H9 (cell line): ENCODE measurements around the gene EPHB3. TPM values are rescaled to one million over a fixed set of nuclear protein-coding genes. Genes with fewer than 3 reads are reported as not detected.
A peak's percentile ranks its signal among the peaks of the same experiment; 100 is the strongest.

Source experiments
- DNase-seq: peaks from one replicate; pipeline ENCODE4 v3.0.0-alpha.2; 2017
- H2AFZ ChIP-seq: one replicate; pipeline ENCODE4 v1.6.1; 2013; ENCODE audit warnings: mild to moderate bottlenecking, low read length, control low read depth, moderate library complexity
- H2AK5ac ChIP-seq: 2 replicates; pipeline ENCODE4 v1.6.1; 2013; ENCODE audit warnings: low read length, control low read depth, mixed read lengths; ENCODE audit not compliant: insufficient read length
- H2BK120ac ChIP-seq: one replicate; pipeline ENCODE4 v1.6.1; 2013; ENCODE audit warnings: low read depth, mild to moderate bottlenecking, low read length, control low read depth, inconsistent platforms; ENCODE audit not compliant: poor library complexity, severe bottlenecking
- H2BK12ac ChIP-seq: 2 replicates; pipeline ENCODE4 v1.6.1; 2013; ENCODE audit warnings: low read length, control low read depth, mixed read lengths, low read depth; ENCODE audit not compliant: insufficient read length
- H2BK15ac ChIP-seq: 2 replicates; pipeline ENCODE4 v1.6.1; 2013; ENCODE audit warnings: low read depth, low read length, control low read depth
- H2BK20ac ChIP-seq: one replicate; pipeline ENCODE4 v1.6.1; 2013; ENCODE audit warnings: low read depth, mild to moderate bottlenecking, low read length, control low read depth, inconsistent platforms; ENCODE audit not compliant: poor library complexity, severe bottlenecking
- H2BK5ac ChIP-seq: 2 replicates; pipeline ENCODE4 v1.6.1; 2013; ENCODE audit warnings: low read length, control low read depth, mixed read lengths; ENCODE audit not compliant: insufficient read length
- H3K14ac ChIP-seq: 2 replicates; pipeline ENCODE4 v1.6.1; 2013; ENCODE audit warnings: low read length, control low read depth; ENCODE audit not compliant: insufficient read depth
- H3K18ac ChIP-seq: 2 replicates; pipeline ENCODE4 v1.6.1; 2013; ENCODE audit warnings: low read depth, mild to moderate bottlenecking, mixed read lengths, low read length, control low read depth; ENCODE audit not compliant: insufficient read length
- H3K23ac ChIP-seq: 2 replicates; pipeline ENCODE4 v1.6.1; 2013; ENCODE audit warnings: low read length, control low read depth, mixed read lengths, low read depth; ENCODE audit not compliant: insufficient read length
- H3K23me2 ChIP-seq: 2 replicates; pipeline ENCODE4 v1.6.1; 2013; ENCODE audit warnings: low read depth, mild to moderate bottlenecking, mixed read lengths, low read length, control low read depth; ENCODE audit not compliant: insufficient read length, poor library complexity, severe bottlenecking
- H3K27ac ChIP-seq: 2 replicates; pipeline ENCODE4 v1.5.1; 2013; ENCODE audit warnings: low read length, control low read depth, mixed read lengths, low read depth; ENCODE audit not compliant: insufficient read length
- H3K27me3 ChIP-seq: 2 replicates; pipeline ENCODE4 v1.6.1; 2013; ENCODE audit warnings: low read length, control low read depth, inconsistent platforms; ENCODE audit not compliant: insufficient read depth
- H3K4ac ChIP-seq: 2 replicates; pipeline ENCODE4 v1.6.1; 2013; ENCODE audit warnings: low read depth, mild to moderate bottlenecking, control low read depth, inconsistent platforms, low read length, moderate library complexity
- H3K4me1 ChIP-seq: 2 replicates; pipeline ENCODE4 v1.6.1; 2013; ENCODE audit warnings: low read length, control low read depth, inconsistent platforms; ENCODE audit not compliant: insufficient read depth
- H3K4me2 ChIP-seq: 2 replicates; pipeline ENCODE4 v1.6.1; 2013; ENCODE audit warnings: low read length, control low read depth, mixed read lengths; ENCODE audit not compliant: insufficient read length, insufficient read depth
- H3K56ac ChIP-seq: 2 replicates; pipeline ENCODE4 v1.6.1; 2013; ENCODE audit warnings: low read depth, mild to moderate bottlenecking, mixed read lengths, low read length, control low read depth; ENCODE audit not compliant: insufficient read length
- H3K79me1 ChIP-seq: 2 replicates; pipeline ENCODE4 v1.6.1; 2013; ENCODE audit warnings: low read depth, mild to moderate bottlenecking, moderate library complexity, low read length, control low read depth, inconsistent platforms; ENCODE audit not compliant: insufficient read depth, poor library complexity, severe bottlenecking
- H3K79me2 ChIP-seq: 2 replicates; pipeline ENCODE4 v1.6.1; 2013; ENCODE audit warnings: low read length, control low read depth, inconsistent platforms; ENCODE audit not compliant: insufficient read depth
- H3K9ac ChIP-seq: 2 replicates; pipeline ENCODE4 v1.6.1; 2013; ENCODE audit warnings: low read length, control low read depth, mixed read lengths; ENCODE audit not compliant: insufficient read length; ENCODE audit errors: extremely low read depth
- H3K9me3 ChIP-seq: one replicate; pipeline ENCODE4 v1.6.1; 2013; ENCODE audit warnings: low read depth, low read length, inconsistent platforms; ENCODE audit not compliant: control insufficient read depth
- H3T11ph ChIP-seq: one replicate; pipeline ENCODE4 v1.6.1; 2013; ENCODE audit warnings: mild to moderate bottlenecking, low read length, control low read depth, inconsistent platforms
- H4K20me1 ChIP-seq: one replicate; pipeline ENCODE4 v1.6.1; 2013; ENCODE audit not compliant: control insufficient read depth, insufficient read length, insufficient read depth
- H4K5ac ChIP-seq: 2 replicates; pipeline ENCODE4 v1.6.1; 2013; ENCODE audit warnings: low read depth, mild to moderate bottlenecking, mixed read lengths, low read length, control low read depth; ENCODE audit not compliant: insufficient read length
- H4K8ac ChIP-seq: replicated peaks from 2 replicates; pipeline ENCODE4 v1.6.1; 2013; ENCODE audit warnings: low read length, control low read depth, mixed read lengths, low read depth; ENCODE audit not compliant: insufficient read length
- H4K91ac ChIP-seq: 2 replicates; pipeline ENCODE4 v1.6.1; 2013; ENCODE audit warnings: low read depth, mild to moderate bottlenecking, moderate library complexity, mixed read lengths, low read length, control low read depth; ENCODE audit not compliant: insufficient read length
- H3K27ac Mint-ChIP-seq, 3 experiments: 2 replicates in 2 of 3; 3 replicates in 1 of 3; pipeline ENCODE4 v1.8.0; 2020 to 2021; ENCODE audit warnings: mixed read lengths in 3 of 3, mild to moderate bottlenecking in 1 of 3, moderate library complexity in 1 of 3
- H3K27me3 Mint-ChIP-seq: 2 replicates; pipeline ENCODE4 v1.8.0; 2021; ENCODE audit warnings: low read depth, mild to moderate bottlenecking, moderate library complexity, mixed read lengths
- H3K36me3 Mint-ChIP-seq, 3 experiments: 2 replicates in 2 of 3; 3 replicates in 1 of 3; pipeline ENCODE4 v1.8.0; 2020 to 2021; ENCODE audit warnings: low read depth in 3 of 3, mixed read lengths in 3 of 3; ENCODE audit not compliant: insufficient read depth in 1 of 3
- H3K4me1 Mint-ChIP-seq, 2 experiments: 2 replicates each; pipeline ENCODE4 v1.8.0; 2020; ENCODE audit warnings: mixed read lengths in 2 of 2
- H3K4me3 Mint-ChIP-seq, 2 experiments: 2 replicates in 1 of 2; 3 replicates in 1 of 2; pipeline ENCODE4 v1.8.0; 2020 to 2021; ENCODE audit warnings: mild to moderate bottlenecking in 2 of 2, mixed read lengths in 2 of 2, moderate library complexity in 1 of 2
- H3K9me3 Mint-ChIP-seq, 2 experiments: 2 replicates in 1 of 2; 3 replicates in 1 of 2; pipeline ENCODE4 v1.8.0; 2020; ENCODE audit warnings: mild to moderate bottlenecking in 2 of 2, mixed read lengths in 2 of 2, moderate library complexity in 1 of 2
- WGBS: extraction: QIAGEN DNeasy Blood & Tissue Kit; methylation state at CpG from one replicate; pipeline ENCODE4 v1.1.7; 2013; ENCODE audit warnings: missing lambda C conversion rate, low lambda C conversion rate, mixed read lengths; ENCODE audit not compliant: insufficient read length; ENCODE audit errors: extremely low coverage; 5-methylcytosine and 5-hydroxymethylcytosine counted together
- total RNA-seq: library from RNA; stranded (reverse); gene quantifications from 2 replicates; pipeline ENCODE4 v1.2.1, GENCODE V29; 2021
- TF ChIP-seq, protein P1 (sequence below): fragments of 200-600 bp; sonication (generic); conservative IDR thresholded peaks from 3 replicates; pipeline ENCODE4 v1.8.0; 2021; ENCODE audit warnings: antibody characterized with exemption, mild to moderate bottlenecking

Gene EPHB3
- total RNA-seq, 1 experiment from 2014 or later = 1.0 TPM

DNA sequence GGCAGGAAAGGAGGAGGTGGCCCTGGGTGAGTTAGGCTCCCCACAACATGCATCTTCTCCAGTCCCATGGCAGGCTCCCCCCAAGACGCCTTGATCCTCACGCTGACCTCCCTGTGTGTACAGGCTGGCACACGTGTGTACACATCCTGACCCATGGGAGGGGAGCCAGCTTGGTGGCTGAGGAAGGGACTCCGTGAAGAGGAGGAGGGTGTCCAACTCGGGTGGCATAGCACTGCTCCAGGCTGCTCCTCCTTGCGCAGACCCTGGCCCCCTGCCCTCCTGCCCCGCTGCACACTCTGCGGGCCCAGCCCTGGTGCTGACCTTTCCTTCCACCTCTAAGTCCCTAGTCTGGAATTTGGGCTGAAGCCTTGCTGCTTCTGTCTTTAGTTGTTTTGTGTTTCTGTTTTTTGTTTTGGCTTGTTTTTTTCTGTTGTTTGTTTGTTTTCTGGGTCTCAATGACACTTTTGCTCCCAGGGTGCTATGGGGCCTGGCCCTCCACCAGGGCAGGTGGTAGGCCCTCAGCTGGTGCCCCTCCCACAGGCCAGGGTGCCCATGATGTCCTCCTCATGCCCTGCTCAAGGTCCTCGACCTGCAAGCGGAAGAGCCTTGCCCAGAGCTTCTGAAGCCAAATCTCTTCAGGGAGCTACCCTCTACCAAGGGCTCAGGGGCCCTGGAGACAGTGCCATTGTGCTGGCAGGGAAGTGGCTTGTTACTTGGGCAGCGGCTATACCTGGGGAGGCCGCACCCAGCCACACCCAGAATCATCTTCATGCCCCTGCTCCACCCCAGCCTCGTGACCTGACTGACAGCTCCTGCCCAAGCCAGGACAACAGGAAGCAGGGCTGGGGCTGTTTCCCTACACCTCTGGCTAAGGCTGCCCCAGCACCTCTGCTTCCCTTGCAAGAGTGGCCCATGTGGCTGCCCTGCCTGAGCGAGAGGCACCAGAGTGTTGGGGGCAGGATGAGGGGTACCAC lies 5.1 kb downstream of the EPHB3 start:
- Histone ChIP-seq H3K79me2 (no peaks in the 10 kb centered on the region), H3K4ac (no peak overlapping the region), H4K20me1 (no peaks in the 10 kb centered on the region), H3K14ac (no peak overlapping the region), H2BK120ac (no peak overlapping the region), H3K9me3 (no peaks in the 10 kb centered on the region), H2BK12ac (no peak overlapping the region), H3K79me1 (no peaks in the 10 kb centered on the region), H3K27me3 (peaks cover 79% of the 10 kb centered on the region), H2BK15ac (no peak overlapping the region), H2AK5ac (no peak overlapping the region), H3K23ac (no peak overlapping the region), H3K4me2 (no peak overlapping the region), H3K23me2 (peaks cover 9% of the 10 kb centered on the region), H3K27ac (no peak overlapping the region), H2AFZ (no peak overlapping the region), H4K8ac (no peak overlapping the region), H2BK20ac (no peak overlapping the region), H3K9ac (no peak overlapping the region), H4K91ac (no peak overlapping the region), H4K5ac (no peak overlapping the region), H3K4me1 (peaks cover 5% of the 10 kb centered on the region; the same call in 1 of the 2 replicates), H3K56ac (no peak overlapping the region), H3K18ac (no peak overlapping the region), H3T11ph (no peak overlapping the region), H2BK5ac (no peak overlapping the region)
- TF ChIP-seq, protein P1, sequence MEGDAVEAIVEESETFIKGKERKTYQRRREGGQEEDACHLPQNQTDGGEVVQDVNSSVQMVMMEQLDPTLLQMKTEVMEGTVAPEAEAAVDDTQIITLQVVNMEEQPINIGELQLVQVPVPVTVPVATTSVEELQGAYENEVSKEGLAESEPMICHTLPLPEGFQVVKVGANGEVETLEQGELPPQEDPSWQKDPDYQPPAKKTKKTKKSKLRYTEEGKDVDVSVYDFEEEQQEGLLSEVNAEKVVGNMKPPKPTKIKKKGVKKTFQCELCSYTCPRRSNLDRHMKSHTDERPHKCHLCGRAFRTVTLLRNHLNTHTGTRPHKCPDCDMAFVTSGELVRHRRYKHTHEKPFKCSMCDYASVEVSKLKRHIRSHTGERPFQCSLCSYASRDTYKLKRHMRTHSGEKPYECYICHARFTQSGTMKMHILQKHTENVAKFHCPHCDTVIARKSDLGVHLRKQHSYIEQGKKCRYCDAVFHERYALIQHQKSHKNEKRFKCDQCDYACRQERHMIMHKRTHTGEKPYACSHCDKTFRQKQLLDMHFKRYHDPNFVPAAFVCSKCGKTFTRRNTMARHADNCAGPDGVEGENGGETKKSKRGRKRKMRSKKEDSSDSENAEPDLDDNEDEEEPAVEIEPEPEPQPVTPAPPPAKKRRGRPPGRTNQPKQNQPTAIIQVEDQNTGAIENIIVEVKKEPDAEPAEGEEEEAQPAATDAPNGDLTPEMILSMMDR = no peak
- H3K36me3 Mint-ChIP-seq = no peaks in the 10 kb centered on the region; a peak in 1 of 7 replicates
- peaks cover 94% of the 10 kb centered on the region for H3K27me3 Mint-ChIP-seq
- peaks cover 48 to 67% of the 10 kb centered on the region in 2 experiments for H3K4me1 Mint-ChIP-seq
- WGBS = no CpG with 5 or more reads among the region's 14 CpGs
- H3K27ac Mint-ChIP-seq = no peak overlapping the region
- H3K9me3 Mint-ChIP-seq = no peaks in the 10 kb centered on the region; a peak in 3 of 5 replicates
- DNase-seq = no peak
- peak overlapping the region in 1 of 2 experiments; percentile 89; a peak in 1 of 5 replicates for H3K4me3 Mint-ChIP-seq
